Spleen (tissue), 11 donors: ENCODE data around the gene LYSMD3. TPM values are rescaled to one million over a fixed set of nuclear protein-coding genes. Genes with fewer than 3 reads are reported as not detected.

Experiments used
- DNase-seq: peaks from one replicate; pipeline ENCODE4 v3.0.0-alpha.2; 2020
- H3K27ac ChIP-seq, 8 donors: fragments of 200-600 bp; sonication (generic) in 7 of 8; 1 replicate in 4 of 8; 2 replicates in 4 of 8; pipeline versions ENCODE4 v1.5.0 to v1.8.0; 2016 to 2021; ENCODE audit warnings: inconsistent platforms in 4 of 8, mild to moderate bottlenecking in 4 of 8, moderate library complexity in 1 of 8
- H3K27me3 ChIP-seq, 7 donors: fragments of 200-600 bp; sonication (generic) in 6 of 7; replicated peaks in 1 of 7; 1 replicate in 4 of 7; 2 replicates in 3 of 7; pipeline versions ENCODE4 v1.5.0 to v1.8.0; 2016 to 2021; ENCODE audit warnings: inconsistent platforms in 3 of 7, mild to moderate bottlenecking in 1 of 7
- H3K36me3 ChIP-seq, 6 donors: fragments of 200-600 bp; sonication (generic) in 5 of 6; 1 replicate in 4 of 6; 2 replicates in 2 of 6; pipeline versions ENCODE4 v1.5.0 to v1.8.0; 2016 to 2021; ENCODE audit warnings: inconsistent platforms in 2 of 6
- H3K4me1 ChIP-seq, 6 donors: fragments of 200-600 bp; sonication (generic) in 5 of 6; 1 replicate in 3 of 6; 2 replicates in 3 of 6; pipeline versions ENCODE4 v1.5.0 to v1.8.0; 2016 to 2021; ENCODE audit warnings: inconsistent platforms in 3 of 6
- H3K4me3 ChIP-seq, 8 donors: fragments of 200-600 bp; sonication (generic) in 7 of 8; 1 replicate in 4 of 8; 2 replicates in 4 of 8; pipeline versions ENCODE4 v1.5.0 to v1.8.0; 2016 to 2021; ENCODE audit warnings: inconsistent platforms in 4 of 8, mild to moderate bottlenecking in 4 of 8, moderate library complexity in 2 of 8
- H3K9me3 ChIP-seq, 8 donors: fragments of 200-600 bp; sonication (generic) in 7 of 8; 1 replicate in 4 of 8; 2 replicates in 4 of 8; pipeline versions ENCODE4 v1.5.0 to v1.8.0; 2016 to 2021; ENCODE audit warnings: inconsistent platforms in 4 of 8
- POLR2A ChIP-seq, 3 donors: fragments of 450-650 bp; IDR thresholded peaks; one replicate each; pipeline ENCODE4 v1.5.1; 2017; ENCODE audit warnings: antibody characterized with exemption in 3 of 3, mild to moderate bottlenecking in 1 of 3
- POLR2AphosphoS5 ChIP-seq, 3 donors: sonication (generic); formaldehyde crosslinking; IDR thresholded peaks; one replicate each; pipeline ENCODE4 v1.5.1; 2017; ENCODE audit warnings: antibody characterized with exemption in 3 of 3
- WGBS, 5 donors: extraction: QIAGEN DNeasy Blood & Tissue Kit in 3 of 5; methylation state at CpG; one replicate each; pipeline versions ENCODE4 v1.1.5 to v1.1.7; 2013 to 2018; 5-methylcytosine and 5-hydroxymethylcytosine counted together
- intact Hi-C: fragments of 100-400 bp; cut with DNase I; formaldehyde crosslinking; loops from one replicate; pipeline ENCODE4 v1.15.0; 2023; ENCODE audit warnings: low total_unique reads
- polyA plus RNA-seq, 3 donors: library from polyadenylated mRNA; stranded (reverse); fragments of 200-250 nt; gene quantifications; one replicate each; pipeline ENCODE4 v1.2.1, GENCODE V29; 2013
- total RNA-seq, 7 donors: library from RNA; depleted of rRNA in 3 of 7; stranded (reverse); fragments of >200 nt in 3 of 7; fragmentation: NEBNext Ultra II Directional in 4 of 7; extraction: Animal tissue kit (Norgen Biotek cat#: 25700) in 4 of 7; gene quantifications; one replicate each; pipeline versions ENCODE4 v1.1.0 to v1.2.1, GENCODE V29; 2016 to 2021
- TF ChIP-seq, protein P1 (sequence below), 11 experiments: fragments of 200-600 bp in 7 of 11; fragments of 450-650 bp in 4 of 11; sonication (generic) in 4 of 11; IDR thresholded peaks in 8 of 11; conservative IDR thresholded peaks in 3 of 11; 1 replicate in 7 of 11; 2 replicates in 4 of 11; pipeline versions ENCODE4 v1.4.0 to v1.8.0; 2016 to 2021; ENCODE audit warnings: antibody characterized with exemption in 11 of 11, inconsistent platforms in 4 of 11, mild to moderate bottlenecking in 1 of 11
- donor health status: healthy with polysubstance abuse.
- donor health status: DM: no; HTN: no; CAD: no; lungs with moderate emphysema.
- donor health status: DM: no; HTN: no; CAD: no.
- donor health status: Bipolar disorder and iron deficiency.
- donor health status: healthy.
- donor health status: DM: no; HTN: no; CAD: no.
- donor health status: DM: yes; HTN: yes; CAD: no.

LYSMD3 gene
- total and polyA plus RNA-seq, 10 donors = 5.1 to 27.4 (median 19.5) TPM

DNA sequence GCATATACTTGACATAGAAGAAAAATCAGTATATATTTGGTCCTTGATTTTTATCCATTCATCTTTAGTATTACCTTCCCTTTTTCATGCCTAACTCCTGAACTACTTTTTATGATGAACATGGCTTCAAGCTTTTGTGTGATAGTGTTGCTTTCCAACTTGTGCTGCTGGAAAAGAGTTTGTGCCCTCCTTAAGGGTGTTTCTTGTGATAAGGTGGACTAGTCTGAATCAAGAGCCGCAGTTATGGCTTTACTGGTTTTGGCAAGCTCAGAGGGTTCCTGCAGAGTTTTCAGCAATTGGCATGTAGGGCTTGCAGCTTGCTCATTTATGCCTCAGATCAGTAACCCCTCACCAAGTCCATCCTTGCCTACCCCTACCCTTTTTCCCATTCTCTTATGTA lies 34.2 kb downstream of the LYSMD3 start:
- H3K36me3 ChIP-seq = no peaks in the 10 kb centered on the region
- TF ChIP-seq POLR2AphosphoS5 (IDR thresholded peaks at IDR 0.05) = no peak
- no peak for TF ChIP-seq POLR2A (IDR thresholded peaks at IDR 0.05)
- TF ChIP-seq, protein P1, sequence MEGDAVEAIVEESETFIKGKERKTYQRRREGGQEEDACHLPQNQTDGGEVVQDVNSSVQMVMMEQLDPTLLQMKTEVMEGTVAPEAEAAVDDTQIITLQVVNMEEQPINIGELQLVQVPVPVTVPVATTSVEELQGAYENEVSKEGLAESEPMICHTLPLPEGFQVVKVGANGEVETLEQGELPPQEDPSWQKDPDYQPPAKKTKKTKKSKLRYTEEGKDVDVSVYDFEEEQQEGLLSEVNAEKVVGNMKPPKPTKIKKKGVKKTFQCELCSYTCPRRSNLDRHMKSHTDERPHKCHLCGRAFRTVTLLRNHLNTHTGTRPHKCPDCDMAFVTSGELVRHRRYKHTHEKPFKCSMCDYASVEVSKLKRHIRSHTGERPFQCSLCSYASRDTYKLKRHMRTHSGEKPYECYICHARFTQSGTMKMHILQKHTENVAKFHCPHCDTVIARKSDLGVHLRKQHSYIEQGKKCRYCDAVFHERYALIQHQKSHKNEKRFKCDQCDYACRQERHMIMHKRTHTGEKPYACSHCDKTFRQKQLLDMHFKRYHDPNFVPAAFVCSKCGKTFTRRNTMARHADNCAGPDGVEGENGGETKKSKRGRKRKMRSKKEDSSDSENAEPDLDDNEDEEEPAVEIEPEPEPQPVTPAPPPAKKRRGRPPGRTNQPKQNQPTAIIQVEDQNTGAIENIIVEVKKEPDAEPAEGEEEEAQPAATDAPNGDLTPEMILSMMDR (IDR thresholded peaks at IDR 0.05 in 8 of 11, conservative IDR thresholded peaks at IDR 0.05 in 3 of 11) = no peak
- H3K4me3 ChIP-seq = no peak overlapping the region
- H3K9me3 ChIP-seq = no peaks in the 10 kb centered on the region
- no peak overlapping the region for H3K27ac ChIP-seq
- H3K4me1 ChIP-seq = no peaks in the 10 kb centered on the region
- DNase-seq = no peak
- WGBS, 5 donors = 94 to 95% (median 95%) methylated on average over 1 of the region's 1 CpG
- no peaks in the 10 kb centered on the region for H3K27me3 ChIP-seq
- intact Hi-C loops = no loop called here

DNA sequence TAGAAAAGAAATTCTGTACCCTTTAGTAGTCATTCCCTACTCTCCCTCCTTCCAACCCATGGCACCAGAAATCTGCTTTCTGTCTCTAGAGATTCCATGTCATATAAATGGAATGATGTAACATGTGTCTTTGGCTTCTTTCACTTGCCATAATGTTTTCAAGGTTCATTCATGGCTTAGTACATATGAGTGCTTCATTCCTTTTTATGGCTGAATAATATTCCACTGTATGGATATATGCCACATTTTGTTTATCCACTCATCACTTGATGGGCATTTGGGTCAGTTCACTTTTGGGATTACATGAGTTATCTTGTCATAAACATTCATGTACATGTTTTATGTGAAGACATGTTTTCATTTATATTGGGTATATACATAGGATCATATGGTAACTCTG lies 35.3 kb downstream of the LYSMD3 start:
- Histone ChIP-seq H3K36me3 (no peaks in the 10 kb centered on the region), H3K27ac (no peak overlapping the region), H3K4me1 (no peaks in the 10 kb centered on the region), H3K27me3 (no peaks in the 10 kb centered on the region), H3K4me3 (no peak overlapping the region), H3K9me3 (no peaks in the 10 kb centered on the region)
- TF ChIP-seq POLR2AphosphoS5 (IDR thresholded peaks at IDR 0.05) = no peak
- DNase-seq = no peak
- intact Hi-C loops = no loop called here

DNA sequence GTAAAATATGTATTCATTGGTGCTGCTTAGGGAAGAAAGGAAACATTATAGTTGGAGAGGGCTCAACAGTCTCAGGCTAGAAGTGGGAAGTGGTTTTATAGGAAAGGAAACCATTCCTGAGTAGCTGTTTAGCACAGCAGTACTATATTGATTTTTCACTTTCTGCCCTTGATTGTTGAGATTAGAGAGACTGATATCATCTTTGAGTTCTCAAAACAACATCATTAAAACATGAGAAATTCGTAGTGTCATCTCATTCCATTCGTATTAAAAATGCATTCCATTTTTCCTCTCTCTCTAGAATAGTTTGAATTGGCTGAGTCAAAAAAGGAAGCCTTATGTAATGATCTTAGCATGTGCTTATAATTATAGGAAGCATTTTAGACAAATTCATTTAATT lies 40.6 kb downstream of the LYSMD3 start:
- H3K9me3 ChIP-seq = no peaks in the 10 kb centered on the region
- TF ChIP-seq POLR2A (IDR thresholded peaks at IDR 0.05) (no peak), POLR2AphosphoS5 (IDR thresholded peaks at IDR 0.05) (no peak)
- TF ChIP-seq, protein P1 (IDR thresholded peaks at IDR 0.05 in 8 of 11, conservative IDR thresholded peaks at IDR 0.05 in 3 of 11) = no peak
- DNase-seq = no peak
- no peaks in the 10 kb centered on the region for H3K4me1 ChIP-seq
- 26 to 50% (median 35%) methylated on average over 2 of the region's 2 CpGs for WGBS, 5 donors
- no peak overlapping the region for H3K4me3 ChIP-seq
- intact Hi-C loops = no loop called here
- H3K36me3 ChIP-seq = no peaks in the 10 kb centered on the region
- H3K27me3 ChIP-seq = no peaks in the 10 kb centered on the region
- no peak overlapping the region for H3K27ac ChIP-seq

DNA sequence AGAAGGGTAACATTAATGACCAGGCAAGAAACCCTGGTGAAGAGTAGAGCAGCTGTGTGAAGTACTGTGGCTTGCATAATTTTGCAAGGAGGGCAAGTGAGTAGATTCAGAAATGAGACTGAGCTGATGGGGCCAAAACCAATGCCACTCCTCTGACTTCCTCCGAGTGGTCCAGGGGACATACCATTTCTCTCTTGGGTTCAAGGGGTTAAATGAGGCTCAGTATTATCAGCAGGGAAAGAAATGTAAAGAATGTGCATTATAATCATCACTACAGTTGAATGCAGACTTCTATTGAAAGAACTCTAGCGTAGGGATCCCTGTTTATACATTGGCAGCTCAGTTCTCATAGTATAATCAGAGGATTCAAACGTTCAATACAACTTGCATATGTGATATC lies 44.8 kb downstream of the LYSMD3 start:
- no peaks in the 10 kb centered on the region for H3K36me3 ChIP-seq
- H3K9me3 ChIP-seq = no peaks in the 10 kb centered on the region
- TF ChIP-seq POLR2AphosphoS5 (IDR thresholded peaks at IDR 0.05) (no peak), POLR2A (IDR thresholded peaks at IDR 0.05) (no peak)
- TF ChIP-seq, protein P1 (IDR thresholded peaks at IDR 0.05 in 8 of 11, conservative IDR thresholded peaks at IDR 0.05 in 3 of 11) = no peak
- H3K27me3 ChIP-seq = no peaks in the 10 kb centered on the region
- DNase-seq = no peak
- no peak overlapping the region for H3K27ac ChIP-seq
- no peak overlapping the region for H3K4me3 ChIP-seq
- H3K4me1 ChIP-seq = no peaks in the 10 kb centered on the region
- 75 to 87% (median 85%) methylated on average over 3 of the region's 3 CpGs for WGBS, 5 donors
- intact Hi-C loops = no loop called here

DNA sequence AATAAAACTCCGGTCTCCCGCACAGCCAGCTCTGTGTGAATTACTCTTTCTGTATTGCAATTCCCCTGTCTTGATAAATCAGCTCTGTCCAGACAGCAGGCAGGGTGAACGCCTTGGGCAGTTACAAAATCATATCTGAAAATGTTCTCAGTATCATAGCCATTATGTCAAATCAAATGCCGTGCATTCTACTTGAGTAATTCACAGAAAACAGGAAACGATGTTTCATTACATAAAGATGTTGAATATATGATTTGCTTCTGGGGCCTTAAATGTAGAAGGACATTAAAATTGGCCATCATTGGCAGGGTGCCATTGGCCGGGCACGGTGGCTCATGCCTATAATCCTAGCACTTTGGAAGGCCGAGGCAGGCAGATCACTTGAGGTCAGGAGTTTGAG lies 46.2 kb downstream of the LYSMD3 start:
- WGBS, 5 donors = 92 to 96% (median 94%) methylated on average over 8 of the region's 8 CpGs

More for the DNA sequence above, 46.2 kb downstream of the LYSMD3 start:
- Histone ChIP-seq H3K27ac (no peak overlapping the region), H3K4me3 (no peak overlapping the region), H3K27me3 (no peaks in the 10 kb centered on the region), H3K9me3 (no peaks in the 10 kb centered on the region), H3K4me1 (no peaks in the 10 kb centered on the region), H3K36me3 (no peaks in the 10 kb centered on the region)
- intact Hi-C loops = no loop called here
- no peak for DNase-seq
- TF ChIP-seq, protein P1 (IDR thresholded peaks at IDR 0.05 in 8 of 11, conservative IDR thresholded peaks at IDR 0.05 in 3 of 11) = no peak
- TF ChIP-seq POLR2AphosphoS5 (IDR thresholded peaks at IDR 0.05) = no peak
